ENCODE data around the gene WDR18.

GRCh38 chr19:944663-945241 lies 39.4 kb upstream of the WDR18 start:
- no peak for TF ChIP-seq EZH2 (IDR thresholded peaks at IDR 0.05; ENCODE audit: borderline replicate concordance, low read length)
- TF ChIP-seq CTCF (IDR thresholded peaks at IDR 0.05; ENCODE audit: low read length) = no peak

All from OCI-LY1 (cell line).